ENCODE measurements around the gene ZNF593OS.

- TF ChIP-seq, protein P1, sequence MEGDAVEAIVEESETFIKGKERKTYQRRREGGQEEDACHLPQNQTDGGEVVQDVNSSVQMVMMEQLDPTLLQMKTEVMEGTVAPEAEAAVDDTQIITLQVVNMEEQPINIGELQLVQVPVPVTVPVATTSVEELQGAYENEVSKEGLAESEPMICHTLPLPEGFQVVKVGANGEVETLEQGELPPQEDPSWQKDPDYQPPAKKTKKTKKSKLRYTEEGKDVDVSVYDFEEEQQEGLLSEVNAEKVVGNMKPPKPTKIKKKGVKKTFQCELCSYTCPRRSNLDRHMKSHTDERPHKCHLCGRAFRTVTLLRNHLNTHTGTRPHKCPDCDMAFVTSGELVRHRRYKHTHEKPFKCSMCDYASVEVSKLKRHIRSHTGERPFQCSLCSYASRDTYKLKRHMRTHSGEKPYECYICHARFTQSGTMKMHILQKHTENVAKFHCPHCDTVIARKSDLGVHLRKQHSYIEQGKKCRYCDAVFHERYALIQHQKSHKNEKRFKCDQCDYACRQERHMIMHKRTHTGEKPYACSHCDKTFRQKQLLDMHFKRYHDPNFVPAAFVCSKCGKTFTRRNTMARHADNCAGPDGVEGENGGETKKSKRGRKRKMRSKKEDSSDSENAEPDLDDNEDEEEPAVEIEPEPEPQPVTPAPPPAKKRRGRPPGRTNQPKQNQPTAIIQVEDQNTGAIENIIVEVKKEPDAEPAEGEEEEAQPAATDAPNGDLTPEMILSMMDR (IDR thresholded peaks at IDR 0.05): no peak
- no peak for TF ChIP-seq EP300 (IDR thresholded peaks at IDR 0.05; ENCODE audit: low read depth)
- no peak for TF ChIP-seq POLR2AphosphoS5 (IDR thresholded peaks at IDR 0.05)
These were observed 51.6 kb downstream of the ZNF593OS start for GRCh38 chr1:26119892-26120608.

Measured in transverse colon (tissue), 4 donors.